ENCODE results near the gene NMNAT2. TPM values are rescaled to one million over a fixed set of nuclear protein-coding genes. Genes with fewer than 3 reads are reported as not detected.

NMNAT2 gene
- total and polyA plus RNA-seq, 2 experiments from 2014 or later: 0.12 TPM; not detected in 1

DNA sequence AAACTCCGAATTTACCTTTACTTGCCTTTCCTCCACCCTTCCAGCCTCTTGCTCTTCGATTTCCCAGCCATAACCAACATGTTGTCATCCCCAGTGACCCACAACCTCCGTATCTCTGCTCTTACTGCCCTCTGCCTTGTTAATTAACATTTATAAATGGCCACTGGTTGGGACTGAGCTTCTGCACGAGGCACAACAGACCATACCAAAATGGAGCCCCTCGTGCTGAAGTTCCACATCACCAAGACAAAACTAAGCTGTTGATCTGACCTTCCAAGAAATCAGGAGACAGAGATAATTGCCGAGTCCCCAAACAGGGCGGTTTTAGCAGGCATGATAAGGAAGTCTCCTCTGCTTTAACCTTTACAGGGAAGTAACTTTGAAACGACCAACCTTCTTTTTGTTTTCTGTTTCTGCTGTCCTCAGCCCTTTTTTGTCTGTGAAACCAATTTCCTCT lies 71.9 kb downstream of the NMNAT2 start:
- TF ChIP-seq, protein P1, sequence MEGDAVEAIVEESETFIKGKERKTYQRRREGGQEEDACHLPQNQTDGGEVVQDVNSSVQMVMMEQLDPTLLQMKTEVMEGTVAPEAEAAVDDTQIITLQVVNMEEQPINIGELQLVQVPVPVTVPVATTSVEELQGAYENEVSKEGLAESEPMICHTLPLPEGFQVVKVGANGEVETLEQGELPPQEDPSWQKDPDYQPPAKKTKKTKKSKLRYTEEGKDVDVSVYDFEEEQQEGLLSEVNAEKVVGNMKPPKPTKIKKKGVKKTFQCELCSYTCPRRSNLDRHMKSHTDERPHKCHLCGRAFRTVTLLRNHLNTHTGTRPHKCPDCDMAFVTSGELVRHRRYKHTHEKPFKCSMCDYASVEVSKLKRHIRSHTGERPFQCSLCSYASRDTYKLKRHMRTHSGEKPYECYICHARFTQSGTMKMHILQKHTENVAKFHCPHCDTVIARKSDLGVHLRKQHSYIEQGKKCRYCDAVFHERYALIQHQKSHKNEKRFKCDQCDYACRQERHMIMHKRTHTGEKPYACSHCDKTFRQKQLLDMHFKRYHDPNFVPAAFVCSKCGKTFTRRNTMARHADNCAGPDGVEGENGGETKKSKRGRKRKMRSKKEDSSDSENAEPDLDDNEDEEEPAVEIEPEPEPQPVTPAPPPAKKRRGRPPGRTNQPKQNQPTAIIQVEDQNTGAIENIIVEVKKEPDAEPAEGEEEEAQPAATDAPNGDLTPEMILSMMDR (IDR thresholded peaks at IDR 0.05; ENCODE audit: low read depth, low read length): no peak

DNA sequence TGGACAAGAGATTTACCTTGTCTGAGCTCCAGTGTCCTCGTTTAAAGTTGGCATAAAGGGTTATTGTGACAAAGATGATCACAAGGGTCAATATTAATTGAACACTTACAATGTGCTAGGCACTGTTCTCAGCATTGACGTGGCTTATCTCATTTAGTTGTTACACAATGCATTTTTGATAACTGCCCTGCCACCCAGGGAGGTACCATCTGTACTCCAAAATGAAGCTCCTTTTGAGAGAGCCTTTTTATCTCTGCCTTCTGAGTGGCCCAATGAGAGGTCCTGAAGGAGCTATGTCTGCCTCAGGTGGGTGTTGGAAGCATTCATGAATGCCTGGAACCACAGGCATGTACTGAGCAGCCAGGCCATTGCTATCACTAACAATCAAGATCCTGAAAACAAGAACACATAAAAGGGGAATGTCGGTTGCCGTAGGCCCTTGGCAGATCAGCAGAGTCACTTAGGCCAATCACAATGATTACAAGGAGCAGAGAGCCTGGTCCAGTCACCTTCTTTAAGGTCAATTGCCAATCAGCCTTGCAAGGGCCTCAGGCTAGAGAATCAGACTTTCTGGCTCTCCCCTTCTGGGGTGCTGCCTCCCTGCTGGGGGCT lies 78.5 kb downstream of the NMNAT2 start:
- TF ChIP-seq, protein P1 (IDR thresholded peaks at IDR 0.05; ENCODE audit: low read depth, low read length): no peak
- no peaks in the 10 kb centered on the region for H3K27me3 ChIP-seq
- H3K4me1 ChIP-seq (ENCODE audit: low read depth): no peaks in the 10 kb centered on the region
- H3K9me3 ChIP-seq (ENCODE audit: low read depth): no peaks in the 10 kb centered on the region
- DNase-seq (ENCODE audit: low read depth in 1 of 2, low spot score in 1 of 2): no peak
- no peak overlapping the region for H3K27ac ChIP-seq
- H3K36me3 ChIP-seq: no peaks in the 10 kb centered on the region
- H3K4me3 ChIP-seq: no peak overlapping the region

More for the DNA sequence above, 71.9 kb downstream of the NMNAT2 start:
- no peaks in the 10 kb centered on the region for H3K27me3 ChIP-seq
- no peaks in the 10 kb centered on the region for H3K9me3 ChIP-seq (ENCODE audit: low read depth)
- H3K27ac ChIP-seq: peak overlapping the region; percentile 41
- DNase-seq (ENCODE audit: low read depth in 1 of 2, low spot score in 1 of 2): no peak
- no peaks in the 10 kb centered on the region for H3K36me3 ChIP-seq
- no peak overlapping the region for H3K4me3 ChIP-seq
- H3K4me1 ChIP-seq (ENCODE audit: low read depth): no peaks in the 10 kb centered on the region

DNA sequence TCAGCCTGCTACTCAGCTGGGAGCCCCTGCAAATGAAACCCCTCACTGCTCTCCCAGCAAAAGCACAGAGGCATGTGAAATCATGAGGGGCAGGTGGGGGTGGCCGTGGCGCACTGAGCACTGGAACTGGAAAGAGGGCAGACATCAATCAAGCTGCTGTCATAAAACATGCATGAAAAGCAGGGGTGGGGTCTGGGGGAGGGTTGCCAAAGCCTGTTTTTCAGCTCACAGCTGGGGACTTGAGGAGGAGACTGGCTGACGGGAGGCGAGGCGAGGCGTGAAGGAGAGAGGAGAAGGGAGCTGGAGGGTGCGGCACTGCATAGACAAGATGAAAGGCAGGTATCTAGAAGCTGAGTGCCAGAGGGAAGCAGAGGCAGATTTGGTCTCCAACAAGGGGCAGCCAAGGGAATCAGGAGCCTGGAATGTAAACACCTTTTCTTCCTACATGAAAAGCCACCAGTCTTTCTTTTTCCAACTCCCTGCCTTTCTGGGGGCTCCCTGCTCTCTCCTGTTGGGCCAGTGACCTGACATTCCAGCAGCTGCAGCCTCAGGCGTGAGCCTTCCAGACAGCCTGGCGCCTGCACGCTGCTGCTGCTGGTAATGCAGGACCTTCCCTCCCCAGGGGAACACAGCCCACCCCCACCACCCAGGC lies 87.0 kb downstream of the NMNAT2 start:
- peak in 1 of 2 donors; percentile 59 for DNase-seq (ENCODE audit: low read depth in 1 of 2, low spot score in 1 of 2)
- TF ChIP-seq, protein P1 (IDR thresholded peaks at IDR 0.05; ENCODE audit: low read depth, low read length): no peak
- H3K36me3 ChIP-seq: no peaks in the 10 kb centered on the region
- H3K27me3 ChIP-seq: no peaks in the 10 kb centered on the region
- peak overlapping the region; percentile 90 for H3K27ac ChIP-seq
- no peak overlapping the region for H3K4me3 ChIP-seq
- H3K4me1 ChIP-seq (ENCODE audit: low read depth): peaks cover 17% of the 10 kb centered on the region
- no peaks in the 10 kb centered on the region for H3K9me3 ChIP-seq (ENCODE audit: low read depth)

DNA sequence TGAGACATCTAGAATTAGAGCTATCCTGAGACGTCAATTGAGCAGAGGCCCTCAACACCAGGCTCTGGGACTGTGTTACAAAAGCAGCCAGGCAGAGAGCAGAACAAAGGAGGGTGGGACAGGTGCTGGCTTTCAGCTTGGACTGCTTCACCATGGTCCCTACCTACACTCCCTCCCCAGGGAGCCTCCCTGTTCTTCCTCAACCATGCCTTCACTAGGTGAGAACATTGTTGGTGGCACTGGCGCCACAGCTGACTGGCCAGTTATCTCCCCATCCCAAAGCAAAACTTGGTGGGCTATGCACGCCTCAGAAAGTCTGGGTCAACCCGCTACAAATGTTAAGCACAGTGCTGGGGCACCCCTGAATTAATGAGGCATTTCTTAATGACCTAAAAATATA lies 87.8 kb downstream of the NMNAT2 start:
- Histone ChIP-seq H3K4me1 (ENCODE audit: low read depth) (peaks cover 17% of the 10 kb centered on the region), H3K4me3 (no peak overlapping the region), H3K27me3 (no peaks in the 10 kb centered on the region), H3K27ac (peak overlapping the region; percentile 90), H3K9me3 (ENCODE audit: low read depth) (no peaks in the 10 kb centered on the region), H3K36me3 (no peaks in the 10 kb centered on the region)
- no peak for DNase-seq (ENCODE audit: low read depth in 1 of 2, low spot score in 1 of 2)
- TF ChIP-seq, protein P1 (IDR thresholded peaks at IDR 0.05; ENCODE audit: low read depth, low read length): no peak

DNA sequence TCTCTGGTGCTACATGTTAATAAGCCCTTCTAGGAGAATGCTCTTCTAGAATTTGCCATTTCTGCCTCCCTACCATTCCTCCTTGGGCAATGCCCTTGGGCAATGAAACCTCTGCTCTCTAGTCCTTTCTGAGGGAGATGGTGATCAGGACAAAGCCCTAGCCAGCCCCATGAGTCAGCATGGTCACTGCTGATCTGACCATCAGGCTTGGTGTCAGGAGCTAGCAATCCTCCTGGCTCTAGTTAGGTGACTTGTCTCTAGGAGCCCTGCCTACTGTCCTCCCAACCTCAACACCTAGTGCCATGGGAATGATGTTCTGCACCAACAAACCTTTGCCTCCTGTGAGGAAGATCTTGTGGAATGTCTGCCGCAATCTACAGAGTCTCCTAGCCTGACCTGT lies 89.8 kb downstream of the NMNAT2 start:
- Histone ChIP-seq H3K4me3 (no peak overlapping the region), H3K4me1 (ENCODE audit: low read depth) (peaks cover 17% of the 10 kb centered on the region), H3K27me3 (no peaks in the 10 kb centered on the region), H3K9me3 (ENCODE audit: low read depth) (no peaks in the 10 kb centered on the region), H3K36me3 (no peaks in the 10 kb centered on the region), H3K27ac (no peak overlapping the region)
- DNase-seq (ENCODE audit: low read depth in 1 of 2, low spot score in 1 of 2): no peak
- TF ChIP-seq, protein P1 (IDR thresholded peaks at IDR 0.05; ENCODE audit: low read depth, low read length): no peak

All from cardiac muscle cell (in vitro differentiated cells and primary cell).